Loucy (cell line): ENCODE results near the gene RAC2.
A peak's percentile ranks its signal among the peaks of the same experiment; 100 is the strongest.

Experiments used
- H2AFZ ChIP-seq: fragments of 200-600 bp; sonication (generic); 2 replicates; pipeline ENCODE4 v1.6.0; 2016; ENCODE audit warnings: antibody characterized with exemption, mild to moderate bottlenecking, low read length, moderate library complexity
- H3F3A ChIP-seq: fragments of 200-600 bp; 2 replicates; pipeline ENCODE4 v1.6.0; 2016; ENCODE audit warnings: antibody characterized with exemption, low read depth, mild to moderate bottlenecking
- H3K27me3 ChIP-seq: fragments of 200-600 bp; sonication (generic); 2 replicates; pipeline ENCODE4 v1.6.1; 2014; ENCODE audit warnings: low read length, mild to moderate bottlenecking; ENCODE audit not compliant: insufficient read depth, poor library complexity, severe bottlenecking
- H3K36me3 ChIP-seq: fragments of 200-600 bp; sonication (generic); 2 replicates; pipeline ENCODE4 v1.6.1; 2016; ENCODE audit warnings: low read length; ENCODE audit not compliant: insufficient read depth
- H3K4me1 ChIP-seq: fragments of 200-600 bp; sonication (generic); 2 replicates; pipeline ENCODE4 v1.5.1; 2014; ENCODE audit warnings: low read length, mild to moderate bottlenecking; ENCODE audit not compliant: insufficient read depth, poor library complexity, severe bottlenecking
- H3K4me2 ChIP-seq: fragments of 200-600 bp; sonication (generic); 2 replicates; pipeline ENCODE4 v1.6.0; 2014; ENCODE audit warnings: antibody characterized with exemption, low read length, low read depth, mild to moderate bottlenecking; ENCODE audit not compliant: poor library complexity, severe bottlenecking
- H3K4me3 ChIP-seq: fragments of 200-600 bp; sonication (generic); 2 replicates; pipeline ENCODE4 v1.5.1; 2014; ENCODE audit warnings: low read length, mild to moderate bottlenecking, mixed read lengths; ENCODE audit not compliant: poor library complexity, severe bottlenecking
- H3K79me2 ChIP-seq: fragments of 200-600 bp; sonication (generic); 2 replicates; pipeline ENCODE4 v1.6.1; 2014; ENCODE audit warnings: low read length; ENCODE audit not compliant: insufficient read depth
- H3K9ac ChIP-seq: fragments of 200-600 bp; sonication (generic); 2 replicates; pipeline ENCODE4 v1.6.0; 2014; ENCODE audit warnings: mild to moderate bottlenecking, low read depth, low read length, moderate library complexity; ENCODE audit not compliant: poor library complexity, severe bottlenecking
- H3K9me2 ChIP-seq: fragments of 200-600 bp; sonication (generic); replicated peaks from 2 replicates; pipeline ENCODE4 v1.6.1; 2016; ENCODE audit warnings: low read depth, low read length, mixed read lengths
- H3K9me3 ChIP-seq: fragments of 200-600 bp; sonication (generic); 2 replicates; pipeline ENCODE4 v1.6.1; 2014; ENCODE audit warnings: mild to moderate bottlenecking, antibody characterized with exemption, low read length, low read depth; ENCODE audit not compliant: insufficient read depth
- H4K20me1 ChIP-seq: fragments of 200-600 bp; sonication (generic); 2 replicates; pipeline ENCODE4 v1.6.0; 2014; ENCODE audit warnings: antibody characterized with exemption, low read length, mild to moderate bottlenecking; ENCODE audit not compliant: insufficient read depth, poor library complexity, severe bottlenecking
- EZH2phosphoT487 ChIP-seq: fragments of 200-600 bp; IDR thresholded peaks from 2 replicates; pipeline ENCODE4 v1.6.1; 2018; ENCODE audit warnings: antibody characterized with exemption, mild to moderate bottlenecking, moderate library complexity, borderline replicate concordance
- TF ChIP-seq, protein P1 (sequence below): fragments of 200-600 bp; sonication (generic); conservative IDR thresholded peaks from 2 replicates; pipeline ENCODE4 v1.5.1; 2014; ENCODE audit warnings: mild to moderate bottlenecking, antibody characterized with exemption, low read length

Gene RAC2

DNA sequence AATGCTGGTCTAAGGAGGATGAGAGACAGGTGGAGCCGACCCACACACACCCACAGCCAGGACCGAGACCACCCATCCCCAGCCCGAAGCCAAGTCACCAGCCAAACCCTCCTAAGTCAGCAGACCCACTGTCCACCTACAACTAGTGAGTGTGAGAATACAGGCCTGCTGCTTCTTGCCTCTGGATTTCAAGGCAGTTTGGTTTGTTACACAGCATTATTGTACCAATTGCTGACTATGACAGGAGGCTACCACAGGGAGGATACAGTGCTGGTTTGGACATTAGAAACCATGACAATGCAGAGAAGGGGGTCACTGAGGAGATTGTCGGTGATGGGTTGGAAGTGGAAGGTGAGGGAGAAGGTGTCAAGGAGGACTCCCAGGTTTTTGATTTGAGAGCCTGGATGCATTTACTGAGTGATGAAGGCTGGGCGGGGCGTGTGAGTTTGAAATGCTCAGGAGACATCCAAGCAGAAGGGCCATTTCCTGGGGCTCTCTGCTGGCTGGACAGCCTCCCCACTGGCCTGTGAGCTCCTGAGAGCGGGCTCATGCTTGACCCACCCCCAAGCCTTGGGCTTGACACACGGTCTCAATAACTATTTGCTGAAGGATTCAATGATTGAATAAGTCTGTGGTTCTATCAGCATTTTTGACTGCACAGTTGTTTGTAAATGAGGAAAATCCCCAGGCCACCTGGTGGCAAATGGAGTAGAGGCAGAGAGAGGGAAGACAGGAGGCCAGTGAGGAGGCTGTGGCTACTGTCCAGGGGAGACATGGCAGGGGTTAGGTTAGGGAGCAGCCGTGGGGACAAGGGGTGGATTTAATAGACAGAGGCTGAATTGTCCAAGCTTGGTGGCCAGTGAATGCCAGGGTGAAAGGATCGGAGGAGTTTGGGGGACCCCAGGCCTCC, 22.4 kb downstream of the RAC2 start:
- Histone ChIP-seq H3K9ac (no peak overlapping the region), H3K4me2 (peak overlapping the region; percentile 8), H3K9me2 (no peaks in the 10 kb centered on the region), H3K9me3 (no peaks in the 10 kb centered on the region), H3K27me3 (no peaks in the 10 kb centered on the region), H2AFZ (no peak overlapping the region), H3K36me3 (peaks cover 35% of the 10 kb centered on the region; the same call in 1 of the 2 replicates), H3K79me2 (no peaks in the 10 kb centered on the region), H4K20me1 (peaks cover 3% of the 10 kb centered on the region), H3K4me1 (peaks cover 47% of the 10 kb centered on the region), H3K4me3 (no peak overlapping the region), H3F3A (0 out of 2 replicates have a peak, but pooled peaks cover 2% of the 10 kb centered on the region)
- no peak for TF ChIP-seq EZH2phosphoT487
- TF ChIP-seq, protein P1, sequence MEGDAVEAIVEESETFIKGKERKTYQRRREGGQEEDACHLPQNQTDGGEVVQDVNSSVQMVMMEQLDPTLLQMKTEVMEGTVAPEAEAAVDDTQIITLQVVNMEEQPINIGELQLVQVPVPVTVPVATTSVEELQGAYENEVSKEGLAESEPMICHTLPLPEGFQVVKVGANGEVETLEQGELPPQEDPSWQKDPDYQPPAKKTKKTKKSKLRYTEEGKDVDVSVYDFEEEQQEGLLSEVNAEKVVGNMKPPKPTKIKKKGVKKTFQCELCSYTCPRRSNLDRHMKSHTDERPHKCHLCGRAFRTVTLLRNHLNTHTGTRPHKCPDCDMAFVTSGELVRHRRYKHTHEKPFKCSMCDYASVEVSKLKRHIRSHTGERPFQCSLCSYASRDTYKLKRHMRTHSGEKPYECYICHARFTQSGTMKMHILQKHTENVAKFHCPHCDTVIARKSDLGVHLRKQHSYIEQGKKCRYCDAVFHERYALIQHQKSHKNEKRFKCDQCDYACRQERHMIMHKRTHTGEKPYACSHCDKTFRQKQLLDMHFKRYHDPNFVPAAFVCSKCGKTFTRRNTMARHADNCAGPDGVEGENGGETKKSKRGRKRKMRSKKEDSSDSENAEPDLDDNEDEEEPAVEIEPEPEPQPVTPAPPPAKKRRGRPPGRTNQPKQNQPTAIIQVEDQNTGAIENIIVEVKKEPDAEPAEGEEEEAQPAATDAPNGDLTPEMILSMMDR: no peak; the same call in none of the 2 replicates

DNA sequence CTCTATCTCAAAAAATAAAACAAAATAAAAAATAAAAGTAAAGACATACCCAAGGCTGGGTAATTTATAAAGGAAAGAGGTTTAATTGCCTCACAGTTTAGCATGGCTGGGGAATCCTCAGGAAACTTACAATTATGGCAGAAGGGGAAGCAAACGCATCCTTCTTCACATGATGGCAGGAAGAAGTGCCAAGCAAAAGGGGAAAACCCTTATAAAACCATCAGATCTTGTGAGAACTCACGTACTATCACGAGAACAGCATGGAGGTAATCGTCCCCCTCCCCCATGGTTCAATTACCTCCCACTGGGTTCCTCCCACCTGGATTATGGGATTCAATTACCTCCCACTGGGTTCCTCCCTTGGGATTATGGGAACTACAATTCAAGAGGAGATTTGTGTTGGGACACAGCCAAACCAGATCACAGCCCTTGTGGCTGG, 23.5 kb downstream of the RAC2 start:
- Histone ChIP-seq H3K79me2 (no peaks in the 10 kb centered on the region), H3K4me1 (peaks cover 47% of the 10 kb centered on the region), H3K9ac (no peak overlapping the region), H3F3A (0 out of 2 replicates have a peak, but pooled peaks cover 2% of the 10 kb centered on the region), H3K4me2 (no peak overlapping the region), H3K9me3 (no peaks in the 10 kb centered on the region), H3K36me3 (peaks cover 23% of the 10 kb centered on the region; the same call in 1 of the 2 replicates), H3K27me3 (no peaks in the 10 kb centered on the region), H2AFZ (no peak overlapping the region), H4K20me1 (peaks cover 3% of the 10 kb centered on the region), H3K9me2 (no peaks in the 10 kb centered on the region), H3K4me3 (no peak overlapping the region)
- no peak for TF ChIP-seq EZH2phosphoT487
- TF ChIP-seq, protein P1: no peak

GRCh38 chr22:37219533-37219932, 24.5 kb downstream of the RAC2 start:
- Histone ChIP-seq H3K9me3 (no peaks in the 10 kb centered on the region), H3K9me2 (no peaks in the 10 kb centered on the region), H4K20me1 (peaks cover 3% of the 10 kb centered on the region), H2AFZ (no peak overlapping the region), H3K27me3 (no peaks in the 10 kb centered on the region), H3K79me2 (no peaks in the 10 kb centered on the region), H3K9ac (peak overlapping the region; percentile 44), H3K4me1 (peaks cover 47% of the 10 kb centered on the region), H3K4me2 (peak overlapping the region; percentile 63), H3K4me3 (peak overlapping the region; percentile 39), H3F3A (0 out of 2 replicates have a peak, but pooled peaks cover 2% of the 10 kb centered on the region), H3K36me3 (peaks cover 13% of the 10 kb centered on the region; the same call in 1 of the 2 replicates)
- TF ChIP-seq EZH2phosphoT487: no peak
- TF ChIP-seq, protein P1: no peak
